Heart left ventricle (tissue), 11 donors: ENCODE measurements around the gene MEFV. TPM values are rescaled to one million over a fixed set of nuclear protein-coding genes. Genes with fewer than 3 reads are reported as not detected.

ENCODE experiments used
- polyA plus RNA-seq, 2 donors: library from polyadenylated mRNA; stranded (reverse); fragments of 200-250 nt; gene quantifications; one replicate each; pipeline ENCODE4 v1.2.3, GENCODE V29; 2013
- total RNA-seq, 9 donors: library from RNA; depleted of rRNA in 2 of 9; stranded (reverse); fragments of >200 nt in 2 of 9; fragmentation: NEBNext Ultra II Directional in 3 of 9; extraction: Animal tissue kit (Norgen Biotek cat#: 25700) in 3 of 9; gene quantifications; one replicate each; pipeline versions ENCODE4 v1.1.0 to v1.2.4, GENCODE V29; 2016 to 2023
- donor health status: ischemic (EF 13 %, LVEDD 7.1; RV severe dilation, severe dysfunction).
- donor health status: healthy with polysubstance abuse.
- donor health status: DM: no; HTN: yes; CAD: no.
- donor health status: DM: no; HTN: no; CAD: no.
- donor health status: ischemic (EF 25% LVEDD 5.7; RV mildly dilated, moderate dysfunction).
- donor health status: healthy.
- donor health status: DM: yes; HTN: yes; CAD: no.
- donor health status: PGD.
- donor health status: nonischemic (EF 23%, LVEDD 6.1; RV moderate dilation, normal function).

Gene MEFV
- total and polyA plus RNA-seq, 11 donors, result 0.23 to 4.3 (median 0.75) TPM

Other genes with a start within 250 kb of the MEFV start
- 1 to 10 TPM in 2 of 9 donors, under 1 TPM in 7; 0.13 to 2.0 (median 0.75) TPM for gene CLDN9, start 243.7 kb downstream of the MEFV start, total RNA-seq
- gene CLDN9, start 243.7 kb downstream of the MEFV start, polyA plus RNA-seq, result 1 to 10 TPM in 1 of 2 donors, under 1 TPM in 1; 0.62 to 1.7 TPM
- not detected for gene CLDN6, start 238.4 kb downstream of the MEFV start, total RNA-seq
- gene CLDN6, start 238.4 kb downstream of the MEFV start, polyA plus RNA-seq, result under 1 TPM in 1 of 2 donors, not detected in 1; 0.04 TPM
- 100 to 1,000 TPM in 3 of 9 donors, 10 to 100 TPM in 6; 27.8 to 289 (median 92.4) TPM for gene TNFRSF12A, start 236.3 kb downstream of the MEFV start, total RNA-seq
- gene TNFRSF12A, start 236.3 kb downstream of the MEFV start, polyA plus RNA-seq, result 100 to 1,000 TPM; 260 to 824 TPM
- gene HCFC1R1, start 232.7 kb downstream of the MEFV start, total RNA-seq, result 10 to 100 TPM; 32.8 to 66.7 (median 50.5) TPM
- 100 to 1,000 TPM in 1 of 2 donors, 10 to 100 TPM in 1; 54.6 to 189 TPM for gene HCFC1R1, start 232.7 kb downstream of the MEFV start, polyA plus RNA-seq
- gene THOC6, start 232.6 kb downstream of the MEFV start, total RNA-seq, result 10 to 100 TPM in 4 of 9 donors, 1 to 10 TPM in 5; 6.9 to 14.0 (median 9.4) TPM
- gene THOC6, start 232.6 kb downstream of the MEFV start, polyA plus RNA-seq, result 10 to 100 TPM; 15.4 to 23.0 TPM
- gene BICDL2, start 219.7 kb downstream of the MEFV start, total RNA-seq, result not detected
- gene BICDL2, start 219.7 kb downstream of the MEFV start, polyA plus RNA-seq, result under 1 TPM in 1 of 2 donors, not detected in 1; 0.07 TPM
- 1 to 10 TPM in 3 of 9 donors, under 1 TPM in 6; 0.32 to 3.0 (median 0.90) TPM for gene MMP25, start 210.1 kb downstream of the MEFV start, total RNA-seq
- gene MMP25, start 210.1 kb downstream of the MEFV start, polyA plus RNA-seq, result 1 to 10 TPM in 1 of 2 donors, under 1 TPM in 1; 0.97 to 1.3 TPM
- gene IL32, start 191.0 kb downstream of the MEFV start, total RNA-seq, result 100 to 1,000 TPM in 1 of 9 donors, 10 to 100 TPM in 8; 20.6 to 241 (median 48.9) TPM
- 10 to 100 TPM; 60.2 to 63.4 TPM for gene IL32, start 191.0 kb downstream of the MEFV start, polyA plus RNA-seq
- not detected for gene ZSCAN10, start 157.3 kb downstream of the MEFV start, total RNA-seq
- not detected for gene ZSCAN10, start 157.3 kb downstream of the MEFV start, polyA plus RNA-seq
- 10 to 100 TPM in 2 of 9 donors, 1 to 10 TPM in 7; 7.4 to 19.8 (median 8.1) TPM for gene ZNF205, start 144.0 kb downstream of the MEFV start, total RNA-seq
- 10 to 100 TPM; 13.9 to 17.0 TPM for gene ZNF205, start 144.0 kb downstream of the MEFV start, polyA plus RNA-seq
- 10 to 100 TPM in 2 of 9 donors, 1 to 10 TPM in 7; 6.7 to 14.3 (median 8.2) TPM for gene ZNF213, start 121.6 kb downstream of the MEFV start, total RNA-seq
- gene ZNF213, start 121.6 kb downstream of the MEFV start, polyA plus RNA-seq, result 10 to 100 TPM in 1 of 2 donors, 1 to 10 TPM in 1; 8.7 to 14.2 TPM
- gene OR1F1, start 68.4 kb downstream of the MEFV start, total RNA-seq, result not detected
- not detected for gene OR1F1, start 68.4 kb downstream of the MEFV start, polyA plus RNA-seq
- gene ZNF200, start 21.5 kb downstream of the MEFV start, total RNA-seq, result 1 to 10 TPM; 4.8 to 8.7 (median 6.5) TPM
- gene ZNF200, start 21.5 kb downstream of the MEFV start, polyA plus RNA-seq, result 1 to 10 TPM; 2.7 to 4.7 TPM
- gene ZNF263, start 26.9 kb upstream of the MEFV start, total RNA-seq, result 10 to 100 TPM in 4 of 9 donors, 1 to 10 TPM in 5; 6.4 to 18.7 (median 9.6) TPM
- gene ZNF263, start 26.9 kb upstream of the MEFV start, polyA plus RNA-seq, result 10 to 100 TPM in 1 of 2 donors, 1 to 10 TPM in 1; 5.3 to 16.6 TPM
- gene TIGD7, start 48.8 kb upstream of the MEFV start, total RNA-seq, result 10 to 100 TPM in 1 of 9 donors, 1 to 10 TPM in 8; 4.6 to 10.4 (median 8.2) TPM
- gene TIGD7, start 48.8 kb upstream of the MEFV start, polyA plus RNA-seq, result 1 to 10 TPM; 2.9 to 7.4 TPM
- 10 to 100 TPM; 13.3 to 27.3 (median 18.1) TPM for gene ZNF75A, start 48.9 kb upstream of the MEFV start, total RNA-seq
- 10 to 100 TPM; 12.3 to 22.0 TPM for gene ZNF75A, start 48.9 kb upstream of the MEFV start, polyA plus RNA-seq
- under 1 TPM in 1 of 9 donors, not detected in 8; 0.36 TPM for gene OR2C1, start 99.3 kb upstream of the MEFV start, total RNA-seq
- not detected for gene OR2C1, start 99.3 kb upstream of the MEFV start, polyA plus RNA-seq
- 1 to 10 TPM; 5.4 to 9.5 (median 7.5) TPM for gene ZSCAN32, start 144.4 kb upstream of the MEFV start, total RNA-seq
- 1 to 10 TPM; 5.3 to 9.1 TPM for gene ZSCAN32, start 144.4 kb upstream of the MEFV start, polyA plus RNA-seq
- 10 to 100 TPM in 5 of 9 donors, 1 to 10 TPM in 4; 8.4 to 21.0 (median 10.6) TPM for gene ZNF174, start 144.6 kb upstream of the MEFV start, total RNA-seq
- gene ZNF174, start 144.6 kb upstream of the MEFV start, polyA plus RNA-seq, result 1 to 10 TPM; 7.9 to 8.1 TPM
- gene ZNF597, start 186.9 kb upstream of the MEFV start, total RNA-seq, result 1 to 10 TPM; 1.5 to 3.3 (median 1.8) TPM
- 1 to 10 TPM in 1 of 2 donors, under 1 TPM in 1; 0.65 to 1.4 TPM for gene ZNF597, start 186.9 kb upstream of the MEFV start, polyA plus RNA-seq
- gene NAA60, start 187.0 kb upstream of the MEFV start, total RNA-seq, result 10 to 100 TPM; 30.3 to 61.9 (median 37.0) TPM
- 10 to 100 TPM; 38.6 to 39.1 TPM for gene NAA60, start 187.0 kb upstream of the MEFV start, polyA plus RNA-seq
- gene C16orf90, start 238.9 kb upstream of the MEFV start, total RNA-seq, result not detected
- gene C16orf90, start 238.9 kb upstream of the MEFV start, polyA plus RNA-seq, result not detected
- 10 to 100 TPM in 8 of 9 donors, 1 to 10 TPM in 1; 8.4 to 22.1 (median 15.7) TPM for gene CLUAP1, start 244.4 kb upstream of the MEFV start, total RNA-seq
- 10 to 100 TPM in 1 of 2 donors, 1 to 10 TPM in 1; 4.9 to 18.0 TPM for gene CLUAP1, start 244.4 kb upstream of the MEFV start, polyA plus RNA-seq